ENCODE measurements around the gene CABLES2.

GRCh38 chr20:62416651-62417637, 9.9 kb upstream of the CABLES2 start:
- TF ChIP-seq, protein P1, sequence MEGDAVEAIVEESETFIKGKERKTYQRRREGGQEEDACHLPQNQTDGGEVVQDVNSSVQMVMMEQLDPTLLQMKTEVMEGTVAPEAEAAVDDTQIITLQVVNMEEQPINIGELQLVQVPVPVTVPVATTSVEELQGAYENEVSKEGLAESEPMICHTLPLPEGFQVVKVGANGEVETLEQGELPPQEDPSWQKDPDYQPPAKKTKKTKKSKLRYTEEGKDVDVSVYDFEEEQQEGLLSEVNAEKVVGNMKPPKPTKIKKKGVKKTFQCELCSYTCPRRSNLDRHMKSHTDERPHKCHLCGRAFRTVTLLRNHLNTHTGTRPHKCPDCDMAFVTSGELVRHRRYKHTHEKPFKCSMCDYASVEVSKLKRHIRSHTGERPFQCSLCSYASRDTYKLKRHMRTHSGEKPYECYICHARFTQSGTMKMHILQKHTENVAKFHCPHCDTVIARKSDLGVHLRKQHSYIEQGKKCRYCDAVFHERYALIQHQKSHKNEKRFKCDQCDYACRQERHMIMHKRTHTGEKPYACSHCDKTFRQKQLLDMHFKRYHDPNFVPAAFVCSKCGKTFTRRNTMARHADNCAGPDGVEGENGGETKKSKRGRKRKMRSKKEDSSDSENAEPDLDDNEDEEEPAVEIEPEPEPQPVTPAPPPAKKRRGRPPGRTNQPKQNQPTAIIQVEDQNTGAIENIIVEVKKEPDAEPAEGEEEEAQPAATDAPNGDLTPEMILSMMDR (IDR thresholded peaks at IDR 0.05), result no peak
- no peak for TF ChIP-seq POLR2A (IDR thresholded peaks at IDR 0.05)
